K562 (cell line): ENCODE results near the gene VPREB3. TPM values are rescaled to one million over a fixed set of nuclear protein-coding genes. Genes with fewer than 3 reads are reported as not detected.

Experiments
- BRF1 ChIP-seq: IDR thresholded peaks from 3 replicates; pipeline ENCODE4 v1.6.1; 2011; ENCODE audit warnings: borderline replicate concordance, mild to moderate bottlenecking; ENCODE audit not compliant: insufficient read length; ENCODE audit errors: extremely low read depth
- CCAR2 ChIP-seq: fragments of 200-400 bp; formaldehyde crosslinking; IDR thresholded peaks from 2 replicates; pipeline ENCODE4 v1.6.1; 2017; ENCODE audit warnings: mild to moderate bottlenecking, low read depth, low read length
- FOXM1 ChIP-seq, 2 experiments: fragments of 450-650 bp in 1 of 2; sonication (generic) in 1 of 2; formaldehyde crosslinking in 1 of 2; IDR thresholded peaks; 2 replicates each; pipeline versions ENCODE4 v1.6.1 to v1.9.0; 2017 to 2022; ENCODE audit warnings: low read depth in 2 of 2, mild to moderate bottlenecking in 2 of 2, missing genetic modification reagents in 1 of 2, moderate library complexity in 1 of 2
- MTA2 ChIP-seq: fragments of 450-650 bp; IDR thresholded peaks from 2 replicates; pipeline ENCODE4 v1.6.1; 2016; ENCODE audit warnings: low read depth
- MYC ChIP-seq, 2 experiments: fragments of 250-450 bp in 1 of 2; sonication (Bioruptor Pico) in 1 of 2; IDR thresholded peaks; 2 replicates each; pipeline versions ENCODE4 v1.5.1 to v1.6.1; 2012 to 2021; ENCODE audit warnings: low read depth in 2 of 2, borderline replicate concordance in 1 of 2, improper control_type of control experiment in 1 of 2, low read length in 1 of 2, mild to moderate bottlenecking in 1 of 2, moderate library complexity in 1 of 2
- POLR2G ChIP-seq: fragments of 200-400 bp; formaldehyde crosslinking; IDR thresholded peaks from 2 replicates; pipeline ENCODE4 v1.6.1; 2017; ENCODE audit warnings: low read depth, mild to moderate bottlenecking, antibody characterized with exemption, low read length, moderate library complexity
- SLC30A9 ChIP-seq: fragments of 250-450 bp; sonication (Bioruptor Pico); IDR thresholded peaks from 2 replicates; pipeline ENCODE4 v1.8.0; 2022; ENCODE audit warnings: mild to moderate bottlenecking, moderate library complexity
- TFAM ChIP-seq: fragments of 250-450 bp; sonication (Bioruptor Pico); conservative IDR thresholded peaks from 2 replicates; pipeline ENCODE4 v1.5.0; 2021; ENCODE audit warnings: mild to moderate bottlenecking, moderate library complexity
- ZNF134 ChIP-seq: fragments of 250-450 bp; sonication (Bioruptor Pico); conservative IDR thresholded peaks from 2 replicates; pipeline ENCODE4 v1.4.0; 2020
- ZNF165 ChIP-seq: fragments of 250-450 bp; sonication (Bioruptor Pico); IDR thresholded peaks from 2 replicates; pipeline ENCODE4 v1.4.0; 2020; ENCODE audit warnings: borderline replicate concordance
- ZSCAN29 ChIP-seq: fragments of 450-650 bp; IDR thresholded peaks from 2 replicates; pipeline ENCODE4 v1.6.1; 2017
- polyA plus RNA-seq, 8 experiments: library from polyadenylated mRNA; depleted of rRNA in 4 of 8; stranded (reverse) in 5 of 8; unstranded in 3 of 8; fragments of >200 nt; fragmentation: Nextera tagmentation in 2 of 8; fragmentation: Illumina TruSeq in 1 of 8; extraction: Ambion mirVana in 2 of 8; extraction: Trizol in 1 of 8; gene quantifications; 2 replicates each; pipeline versions ENCODE4 v1.2.1 to v1.2.3, GENCODE V29; 2011 to 2014; ENCODE audit warnings: inconsistent platforms in 1 of 8, missing spikeins in 1 of 8
- total RNA-seq, 7 experiments: library from RNA; depleted of rRNA in 6 of 7; stranded (reverse); fragments of >200 nt in 6 of 7; fragmentation: Illumina TruSeq in 2 of 7; extraction: Trizol in 2 of 7; gene quantifications; 2 replicates each; pipeline versions ENCODE4 v1.2.1 to v1.2.3, GENCODE V29; 2011 to 2021; ENCODE audit warnings: low replicate concordance in 1 of 7
- TF ChIP-seq, protein P1 (sequence below): fragments of 250-450 bp; sonication (Bioruptor Pico); IDR thresholded peaks from 2 replicates; pipeline ENCODE4 v1.5.0; 2021; ENCODE audit warnings: mild to moderate bottlenecking, borderline replicate concordance
- TF ChIP-seq, protein P2 (sequence below): fragments of 250-450 bp; sonication (Bioruptor Pico); IDR thresholded peaks from 2 replicates; pipeline ENCODE4 v1.4.0; 2020; ENCODE audit warnings: mild to moderate bottlenecking, moderate library complexity
- TF ChIP-seq, protein P3 (sequence below): sonication (generic); formaldehyde crosslinking; IDR thresholded peaks from 2 replicates; pipeline ENCODE4 v1.4.0; 2020; ENCODE audit warnings: mild to moderate bottlenecking, missing genetic modification reagents
- TF ChIP-seq, protein P4 (sequence below): fragments of 250-450 bp; sonication (Bioruptor Pico); IDR thresholded peaks from 2 replicates; pipeline ENCODE4 v1.8.0; 2021; ENCODE audit warnings: moderate library complexity, mild to moderate bottlenecking, inconsistent platforms
- TF ChIP-seq, protein P5 (sequence below): sonication (generic); IDR thresholded peaks from 2 replicates; pipeline ENCODE4 v1.6.1; 2016

Gene VPREB3
- total and polyA plus RNA-seq, 9 of the 15 experiments (the other 6 are each of a cell fraction or from before 2014, with no cell fraction given): 0.14 to 0.71 (median 0.20) TPM; not detected in 6

DNA sequence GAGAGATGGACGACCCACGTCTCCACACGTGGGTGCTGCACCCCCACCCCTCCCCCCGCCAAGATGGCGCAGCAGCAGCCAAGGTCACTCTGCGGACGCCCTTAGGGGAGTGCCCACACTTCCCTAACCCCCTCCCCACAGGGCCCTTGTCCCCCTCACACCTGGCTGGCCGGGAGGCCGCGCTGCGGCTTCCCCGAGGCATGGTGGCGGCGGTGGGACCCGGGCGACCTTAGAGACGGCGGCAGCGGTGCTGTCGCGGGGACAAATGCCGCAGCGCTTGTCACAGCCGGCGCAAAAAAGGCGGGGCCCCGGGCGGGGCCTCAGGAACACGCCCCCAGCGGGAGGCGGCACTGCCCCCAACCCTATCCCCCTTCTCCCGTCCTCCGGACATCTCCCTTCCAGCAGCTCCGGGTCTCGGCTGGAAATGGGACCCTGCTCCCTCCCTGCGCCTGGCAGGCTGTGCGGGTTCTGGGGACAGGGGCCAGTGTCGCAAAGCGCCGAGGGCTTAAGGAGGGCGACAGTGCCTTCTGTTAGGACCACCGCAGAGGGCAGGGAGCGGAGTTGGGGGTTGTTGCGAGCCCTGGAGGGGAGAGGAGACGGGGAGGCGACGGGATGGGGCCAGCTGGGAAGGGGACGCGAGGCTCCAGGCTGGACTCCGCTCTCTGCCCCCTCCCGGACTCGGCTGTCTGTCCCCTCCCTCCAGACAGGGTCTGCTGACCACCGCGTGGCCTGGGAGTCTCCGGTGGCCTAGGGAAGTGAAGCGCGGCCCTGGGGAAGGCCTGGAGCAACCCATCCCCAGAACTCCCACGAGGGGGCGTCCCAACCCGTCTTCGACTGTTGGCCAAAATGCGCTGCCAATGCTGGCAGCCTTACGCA, 13.7 kb upstream of the VPREB3 start, which contains the start of gene CHCHD10 (continued):
- TF ChIP-seq, protein P1, sequence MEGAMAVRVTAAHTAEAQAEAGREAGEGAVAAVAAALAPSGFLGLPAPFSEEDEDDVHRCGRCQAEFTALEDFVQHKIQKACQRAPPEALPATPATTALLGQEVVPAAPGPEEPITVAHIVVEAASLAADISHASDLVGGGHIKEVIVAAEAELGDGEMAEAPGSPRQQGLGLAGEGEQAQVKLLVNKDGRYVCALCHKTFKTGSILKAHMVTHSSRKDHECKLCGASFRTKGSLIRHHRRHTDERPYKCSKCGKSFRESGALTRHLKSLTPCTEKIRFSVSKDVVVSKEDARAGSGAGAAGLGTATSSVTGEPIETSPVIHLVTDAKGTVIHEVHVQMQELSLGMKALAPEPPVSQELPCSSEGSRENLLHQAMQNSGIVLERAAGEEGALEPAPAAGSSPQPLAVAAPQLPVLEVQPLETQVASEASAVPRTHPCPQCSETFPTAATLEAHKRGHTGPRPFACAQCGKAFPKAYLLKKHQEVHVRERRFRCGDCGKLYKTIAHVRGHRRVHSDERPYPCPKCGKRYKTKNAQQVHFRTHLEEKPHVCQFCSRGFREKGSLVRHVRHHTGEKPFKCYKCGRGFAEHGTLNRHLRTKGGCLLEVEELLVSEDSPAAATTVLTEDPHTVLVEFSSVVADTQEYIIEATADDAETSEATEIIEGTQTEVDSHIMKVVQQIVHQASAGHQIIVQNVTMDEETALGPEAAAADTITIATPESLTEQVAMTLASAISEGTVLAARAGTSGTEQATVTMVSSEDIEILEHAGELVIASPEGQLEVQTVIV (CRISPR knock-in tag): peak; percentile 73; the same call in 1 of the 2 replicates
- TF ChIP-seq MYC (IDR thresholded peaks at IDR 0.05; ENCODE audit: low read depth, low read length): peak; percentile 90
- peak; percentile 67; the same call in 1 of the 2 replicates for TF ChIP-seq MYC (CRISPR knock-in tag; IDR thresholded peaks at IDR 0.05; ENCODE audit: borderline replicate concordance, low read depth)
- TF ChIP-seq, protein P2, sequence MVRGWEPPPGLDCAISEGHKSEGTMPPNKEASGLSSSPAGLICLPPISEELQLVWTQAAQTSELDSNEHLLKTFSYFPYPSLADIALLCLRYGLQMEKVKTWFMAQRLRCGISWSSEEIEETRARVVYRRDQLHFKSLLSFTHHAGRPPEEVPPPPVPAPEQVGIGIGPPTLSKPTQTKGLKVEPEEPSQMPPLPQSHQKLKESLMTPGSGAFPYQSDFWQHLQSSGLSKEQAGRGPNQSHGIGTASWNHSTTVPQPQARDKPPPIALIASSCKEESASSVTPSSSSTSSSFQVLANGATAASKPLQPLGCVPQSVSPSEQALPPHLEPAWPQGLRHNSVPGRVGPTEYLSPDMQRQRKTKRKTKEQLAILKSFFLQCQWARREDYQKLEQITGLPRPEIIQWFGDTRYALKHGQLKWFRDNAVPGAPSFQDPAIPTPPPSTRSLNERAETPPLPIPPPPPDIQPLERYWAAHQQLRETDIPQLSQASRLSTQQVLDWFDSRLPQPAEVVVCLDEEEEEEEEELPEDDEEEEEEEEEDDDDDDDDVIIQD (CRISPR knock-in tag): no peak; the same call in 1 of the 2 replicates
- TF ChIP-seq, protein P3, sequence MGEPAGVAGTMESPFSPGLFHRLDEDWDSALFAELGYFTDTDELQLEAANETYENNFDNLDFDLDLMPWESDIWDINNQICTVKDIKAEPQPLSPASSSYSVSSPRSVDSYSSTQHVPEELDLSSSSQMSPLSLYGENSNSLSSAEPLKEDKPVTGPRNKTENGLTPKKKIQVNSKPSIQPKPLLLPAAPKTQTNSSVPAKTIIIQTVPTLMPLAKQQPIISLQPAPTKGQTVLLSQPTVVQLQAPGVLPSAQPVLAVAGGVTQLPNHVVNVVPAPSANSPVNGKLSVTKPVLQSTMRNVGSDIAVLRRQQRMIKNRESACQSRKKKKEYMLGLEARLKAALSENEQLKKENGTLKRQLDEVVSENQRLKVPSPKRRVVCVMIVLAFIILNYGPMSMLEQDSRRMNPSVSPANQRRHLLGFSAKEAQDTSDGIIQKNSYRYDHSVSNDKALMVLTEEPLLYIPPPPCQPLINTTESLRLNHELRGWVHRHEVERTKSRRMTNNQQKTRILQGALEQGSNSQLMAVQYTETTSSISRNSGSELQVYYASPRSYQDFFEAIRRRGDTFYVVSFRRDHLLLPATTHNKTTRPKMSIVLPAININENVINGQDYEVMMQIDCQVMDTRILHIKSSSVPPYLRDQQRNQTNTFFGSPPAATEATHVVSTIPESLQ (CRISPR knock-in tag): 0 out of 2 replicates have a peak, but pooled peaks have one; percentile 46
- TF ChIP-seq POLR2G: peak; percentile 98
- TF ChIP-seq ZSCAN29: peak; percentile 77; the same call in 1 of the 2 replicates
- TF ChIP-seq MTA2: no peak
- TF ChIP-seq ZNF134 (CRISPR knock-in tag): 0 out of 2 replicates have a peak, but pooled peaks have one; percentile 16
- TF ChIP-seq FOXM1 (IDR thresholded peaks at IDR 0.05; ENCODE audit: low read depth): no peak
- no peak; the same call in 1 of the 2 replicates for TF ChIP-seq FOXM1 (CRISPR knock-in tag; IDR thresholded peaks at IDR 0.05; ENCODE audit: low read depth)
- TF ChIP-seq SLC30A9 (CRISPR knock-in tag): no peak
- TF ChIP-seq CCAR2: no peak
- TF ChIP-seq, protein P4, sequence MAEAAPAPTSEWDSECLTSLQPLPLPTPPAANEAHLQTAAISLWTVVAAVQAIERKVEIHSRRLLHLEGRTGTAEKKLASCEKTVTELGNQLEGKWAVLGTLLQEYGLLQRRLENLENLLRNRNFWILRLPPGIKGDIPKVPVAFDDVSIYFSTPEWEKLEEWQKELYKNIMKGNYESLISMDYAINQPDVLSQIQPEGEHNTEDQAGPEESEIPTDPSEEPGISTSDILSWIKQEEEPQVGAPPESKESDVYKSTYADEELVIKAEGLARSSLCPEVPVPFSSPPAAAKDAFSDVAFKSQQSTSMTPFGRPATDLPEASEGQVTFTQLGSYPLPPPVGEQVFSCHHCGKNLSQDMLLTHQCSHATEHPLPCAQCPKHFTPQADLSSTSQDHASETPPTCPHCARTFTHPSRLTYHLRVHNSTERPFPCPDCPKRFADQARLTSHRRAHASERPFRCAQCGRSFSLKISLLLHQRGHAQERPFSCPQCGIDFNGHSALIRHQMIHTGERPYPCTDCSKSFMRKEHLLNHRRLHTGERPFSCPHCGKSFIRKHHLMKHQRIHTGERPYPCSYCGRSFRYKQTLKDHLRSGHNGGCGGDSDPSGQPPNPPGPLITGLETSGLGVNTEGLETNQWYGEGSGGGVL (CRISPR knock-in tag): no peak
- no peak for TF ChIP-seq BRF1
- no peak for TF ChIP-seq TFAM (CRISPR knock-in tag)
- TF ChIP-seq ZNF165 (CRISPR knock-in tag): no peak
- TF ChIP-seq, protein P5, sequence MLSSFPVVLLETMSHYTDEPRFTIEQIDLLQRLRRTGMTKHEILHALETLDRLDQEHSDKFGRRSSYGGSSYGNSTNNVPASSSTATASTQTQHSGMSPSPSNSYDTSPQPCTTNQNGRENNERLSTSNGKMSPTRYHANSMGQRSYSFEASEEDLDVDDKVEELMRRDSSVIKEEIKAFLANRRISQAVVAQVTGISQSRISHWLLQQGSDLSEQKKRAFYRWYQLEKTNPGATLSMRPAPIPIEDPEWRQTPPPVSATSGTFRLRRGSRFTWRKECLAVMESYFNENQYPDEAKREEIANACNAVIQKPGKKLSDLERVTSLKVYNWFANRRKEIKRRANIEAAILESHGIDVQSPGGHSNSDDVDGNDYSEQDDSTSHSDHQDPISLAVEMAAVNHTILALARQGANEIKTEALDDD: no peak
